ENCODE measurements around the gene SCFD2. TPM values are rescaled to one million over a fixed set of nuclear protein-coding genes. Genes with fewer than 3 reads are reported as not detected.

The SCFD2 gene
- polyA plus RNA-seq, 3 donors, result 5.4 to 9.4 (median 6.7) TPM

DNA sequence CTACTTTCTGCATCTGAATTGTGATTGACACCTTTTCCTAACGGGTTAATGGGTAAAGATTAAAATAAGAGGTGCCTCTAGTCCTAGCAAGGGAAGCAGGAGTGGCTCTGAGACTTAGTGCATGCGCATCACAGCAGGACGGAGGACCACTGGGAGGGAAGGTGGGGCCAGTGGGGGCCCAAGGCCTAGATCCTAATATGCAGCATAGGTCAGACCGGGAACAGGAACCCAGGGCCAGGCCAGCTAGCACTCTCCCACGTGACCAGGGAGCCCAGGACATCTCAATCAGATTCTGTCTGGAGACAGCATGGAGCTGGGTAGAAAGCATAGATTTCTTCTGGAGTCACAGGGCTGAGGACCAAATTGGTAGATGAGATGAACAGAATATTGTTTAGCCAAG lies 448.0 kb downstream of the SCFD2 start:
- H3K79me2 ChIP-seq (ENCODE audit: insufficient read depth, low read length), result no peaks in the 10 kb centered on the region
- no peaks in the 10 kb centered on the region for H3K36me3 ChIP-seq (replicated peaks in 1 of 2; ENCODE audit: control insufficient read depth in 1 of 2, insufficient read depth in 2 of 2, low read length in 2 of 2)
- no peak for DNase-seq
- Mint-ChIP-seq H3K27me3 (ENCODE audit: low read depth in 3 of 3) (no peaks in the 10 kb centered on the region), H3K27ac (no peak overlapping the region), H3K9me3 (no peaks in the 10 kb centered on the region), H3K4me3 (no peak overlapping the region), H3K36me3 (peaks cover 0 to 3% of the 10 kb centered on the region in 2 donors), H3K4me1 (no peaks in the 10 kb centered on the region)
- no peak overlapping the region for H3K4me2 ChIP-seq (replicated peaks; ENCODE audit: extremely low read depth, low read length, poor library complexity, severe bottlenecking)
- no peaks in the 10 kb centered on the region for H4K20me1 ChIP-seq (ENCODE audit: insufficient read depth, low read length)
- no peak overlapping the region for H2AFZ ChIP-seq (ENCODE audit: insufficient read depth, low read depth, low read length, poor library complexity, severe bottlenecking)
- intact Hi-C loops (cut with micrococcal nuclease), result no loop called here
- H3K4me3 ChIP-seq (replicated peaks in 1 of 3; ENCODE audit: low read depth in 2 of 3, low read length in 3 of 3), result no peak overlapping the region
- H3K4me1 ChIP-seq (ENCODE audit: control insufficient read depth in 1 of 2, insufficient read depth in 2 of 2, low read length in 2 of 2), result no peaks in the 10 kb centered on the region
- H3K27ac ChIP-seq (ENCODE audit: low read depth in 1 of 2, low read length in 2 of 2), result no peak overlapping the region
- no peak for TF ChIP-seq CTCF (IDR thresholded peaks at IDR 0.05)
- WGBS (ENCODE audit: insufficient coverage), result 98% methylated on average over 5 of the region's 5 CpGs
- H3K9ac ChIP-seq (ENCODE audit: insufficient read depth, low read length, poor library complexity, severe bottlenecking), result no peak overlapping the region
- H3K9me3 ChIP-seq (replicated peaks in 1 of 2; ENCODE audit: control insufficient read depth in 1 of 2, insufficient read depth in 1 of 2, low read length in 2 of 2), result no peaks in the 10 kb centered on the region
- no peaks in the 10 kb centered on the region for H3K27me3 ChIP-seq (ENCODE audit: control insufficient read depth in 2 of 2, insufficient read depth in 2 of 2, low read length in 2 of 2)

- 96% methylated on average over 4 of the region's 6 CpGs for WGBS (ENCODE audit: insufficient coverage)
- Mint-ChIP-seq H3K4me1 (no peaks in the 10 kb centered on the region), H3K27ac (no peak overlapping the region), H3K36me3 (peaks cover 0 to 3% of the 10 kb centered on the region in 2 donors), H3K9me3 (no peaks in the 10 kb centered on the region), H3K27me3 (ENCODE audit: low read depth in 3 of 3) (no peaks in the 10 kb centered on the region), H3K4me3 (no peak overlapping the region)
- no peak overlapping the region for H3K4me3 ChIP-seq (replicated peaks in 1 of 3; ENCODE audit: low read depth in 2 of 3, low read length in 3 of 3)
- H4K20me1 ChIP-seq (ENCODE audit: insufficient read depth, low read length), result no peaks in the 10 kb centered on the region
- no peak overlapping the region for H2AFZ ChIP-seq (ENCODE audit: insufficient read depth, low read depth, low read length, poor library complexity, severe bottlenecking)
- H3K27me3 ChIP-seq (ENCODE audit: control insufficient read depth in 2 of 2, insufficient read depth in 2 of 2, low read length in 2 of 2), result no peaks in the 10 kb centered on the region
- H3K79me2 ChIP-seq (ENCODE audit: insufficient read depth, low read length), result no peaks in the 10 kb centered on the region
- H3K9ac ChIP-seq (ENCODE audit: insufficient read depth, low read length, poor library complexity, severe bottlenecking), result no peak overlapping the region
- DNase-seq, result no peak
- no peaks in the 10 kb centered on the region for H3K4me1 ChIP-seq (ENCODE audit: control insufficient read depth in 1 of 2, insufficient read depth in 2 of 2, low read length in 2 of 2)
- no peaks in the 10 kb centered on the region for H3K36me3 ChIP-seq (replicated peaks in 1 of 2; ENCODE audit: control insufficient read depth in 1 of 2, insufficient read depth in 2 of 2, low read length in 2 of 2)
- H3K27ac ChIP-seq (ENCODE audit: low read depth in 1 of 2, low read length in 2 of 2), result no peak overlapping the region
- intact Hi-C loops (cut with micrococcal nuclease), result no loop called here
- H3K9me3 ChIP-seq (replicated peaks in 1 of 2; ENCODE audit: control insufficient read depth in 1 of 2, insufficient read depth in 1 of 2, low read length in 2 of 2), result no peaks in the 10 kb centered on the region
- no peak overlapping the region for H3K4me2 ChIP-seq (replicated peaks; ENCODE audit: extremely low read depth, low read length, poor library complexity, severe bottlenecking)
- no peak for TF ChIP-seq CTCF (IDR thresholded peaks at IDR 0.05)
These were observed 450.0 kb downstream of the SCFD2 start for GRCh38 chr4:52915730-52916300.
